Measurements from ENCODE around the gene ZSWIM5.

DNA sequence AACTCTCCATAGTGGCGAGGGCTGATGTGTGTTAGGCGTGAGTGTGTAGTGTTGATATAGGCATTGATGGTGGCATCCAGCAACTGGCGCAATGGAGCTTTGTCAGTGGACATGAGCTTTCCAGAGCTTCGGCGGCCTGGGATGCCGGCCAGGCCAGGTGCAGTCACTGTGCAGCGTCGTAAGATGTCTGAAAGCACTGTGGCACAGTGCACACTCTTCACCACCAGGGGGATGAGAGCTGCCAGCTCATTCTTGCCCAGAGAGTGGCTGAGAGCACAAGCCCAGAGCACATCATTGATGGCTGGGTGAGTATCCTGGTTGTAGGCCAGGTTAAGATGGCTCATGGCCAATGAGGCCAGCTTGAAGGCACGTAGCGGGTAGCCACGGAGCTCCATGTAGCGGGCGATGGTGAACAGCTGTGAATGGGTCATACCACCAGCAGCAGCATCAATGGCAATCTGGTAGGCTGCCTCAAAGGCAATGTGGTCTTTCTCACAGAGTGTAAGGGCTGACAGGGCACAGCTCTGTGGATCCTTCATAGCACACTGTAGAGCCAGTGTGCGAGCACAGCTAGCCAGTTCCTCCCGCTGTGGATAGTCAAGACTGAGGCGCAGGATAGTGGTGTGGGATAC lies 187.7 kb downstream of the ZSWIM5 start:
- TF ChIP-seq, protein P1, sequence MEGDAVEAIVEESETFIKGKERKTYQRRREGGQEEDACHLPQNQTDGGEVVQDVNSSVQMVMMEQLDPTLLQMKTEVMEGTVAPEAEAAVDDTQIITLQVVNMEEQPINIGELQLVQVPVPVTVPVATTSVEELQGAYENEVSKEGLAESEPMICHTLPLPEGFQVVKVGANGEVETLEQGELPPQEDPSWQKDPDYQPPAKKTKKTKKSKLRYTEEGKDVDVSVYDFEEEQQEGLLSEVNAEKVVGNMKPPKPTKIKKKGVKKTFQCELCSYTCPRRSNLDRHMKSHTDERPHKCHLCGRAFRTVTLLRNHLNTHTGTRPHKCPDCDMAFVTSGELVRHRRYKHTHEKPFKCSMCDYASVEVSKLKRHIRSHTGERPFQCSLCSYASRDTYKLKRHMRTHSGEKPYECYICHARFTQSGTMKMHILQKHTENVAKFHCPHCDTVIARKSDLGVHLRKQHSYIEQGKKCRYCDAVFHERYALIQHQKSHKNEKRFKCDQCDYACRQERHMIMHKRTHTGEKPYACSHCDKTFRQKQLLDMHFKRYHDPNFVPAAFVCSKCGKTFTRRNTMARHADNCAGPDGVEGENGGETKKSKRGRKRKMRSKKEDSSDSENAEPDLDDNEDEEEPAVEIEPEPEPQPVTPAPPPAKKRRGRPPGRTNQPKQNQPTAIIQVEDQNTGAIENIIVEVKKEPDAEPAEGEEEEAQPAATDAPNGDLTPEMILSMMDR (IDR thresholded peaks at IDR 0.05) = peak; percentile 73
- no peak for TF ChIP-seq EZH2 (IDR thresholded peaks at IDR 0.05; ENCODE audit: borderline replicate concordance, insufficient read depth, low read depth, low read length, poor library complexity, severe bottlenecking)
